ENCODE measurements around the gene ADAM33. TPM values are rescaled to one million over a fixed set of nuclear protein-coding genes. Genes with fewer than 3 reads are reported as not detected.
A peak's percentile ranks its signal among the peaks of the same experiment; 100 is the strongest.

Gene ADAM33
- total and polyA plus RNA-seq, 2 of the 13 experiments (the other 11 are each of a cell fraction or from before 2014, with no cell fraction given), result not detected

DNA sequence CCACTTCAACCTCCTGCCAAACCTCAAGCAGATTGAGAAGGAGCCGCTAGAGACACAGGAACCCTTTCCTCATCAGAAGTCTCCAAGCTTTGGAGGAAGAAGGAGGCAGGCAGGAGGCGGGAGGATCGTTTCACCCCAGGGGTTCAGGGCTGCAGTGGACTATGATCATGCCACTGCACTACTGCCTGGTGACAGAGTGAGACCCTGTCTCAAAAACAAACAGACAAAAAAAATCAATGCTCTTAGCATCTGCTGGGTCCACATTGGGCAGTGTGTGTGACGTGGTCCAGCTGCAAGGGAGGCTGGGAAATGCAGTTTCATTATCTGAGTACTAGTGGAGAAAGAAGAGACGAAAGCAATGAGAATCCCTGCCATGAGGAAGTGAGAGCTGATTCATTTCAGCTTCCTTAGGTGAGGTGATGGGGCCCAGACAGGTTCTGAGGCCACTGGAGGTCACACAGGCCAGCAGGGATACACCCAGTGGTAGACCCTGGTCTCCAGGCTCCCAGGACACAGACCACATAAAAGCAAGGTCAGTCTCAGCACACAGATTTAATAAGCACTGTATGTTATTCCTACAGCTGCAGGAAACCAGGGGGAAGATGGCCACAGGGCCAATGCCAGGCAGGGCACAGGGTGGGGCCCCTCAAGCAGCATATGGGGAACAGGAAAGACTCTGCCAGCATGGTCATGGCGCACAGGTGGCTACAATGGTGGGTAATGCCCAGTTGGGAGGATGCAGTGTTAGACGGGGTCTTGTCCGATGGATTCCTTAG, 22.9 kb downstream of the ADAM33 start (continued):
- TF ChIP-seq GABPA (IDR thresholded peaks at IDR 0.05; ENCODE audit: low read depth, low read length) (no peak), GABPA (CRISPR knock-in tag; IDR thresholded peaks at IDR 0.05; ENCODE audit: low read depth) (peak; percentile 63; the same call in 1 of the 2 replicates), KAT7 (CRISPR knock-in tag; IDR thresholded peaks at IDR 0.05; ENCODE audit: borderline replicate concordance) (no peak; the same call in 1 of the 2 replicates), NFYB (CRISPR knock-in tag; IDR thresholded peaks at IDR 0.05) (peak; percentile 72), TOPORS (CRISPR knock-in tag; IDR thresholded peaks at IDR 0.05) (no peak; the same call in 1 of the 2 replicates), ZMYM3 (CRISPR knock-in tag; IDR thresholded peaks at IDR 0.05) (peak; percentile 77; the same call in 1 of the 2 replicates), TARDBP (CRISPR knock-in tag; IDR thresholded peaks at IDR 0.05) (peak; percentile 83; the same call in 1 of the 2 replicates), ZBED4 (CRISPR knock-in tag; IDR thresholded peaks at IDR 0.05; ENCODE audit: borderline replicate concordance) (no peak), ZFP41 (CRISPR knock-in tag; IDR thresholded peaks at IDR 0.05; ENCODE audit: borderline replicate concordance) (0 out of 2 replicates have a peak, but pooled peaks have one; percentile 16), MEF2D (CRISPR knock-in tag; IDR thresholded peaks at IDR 0.05) (peak; percentile 73; the same call in 1 of the 2 replicates), JARID2 (CRISPR knock-in tag; IDR thresholded peaks at IDR 0.05; ENCODE audit: insufficient replicate concordance) (peak; percentile 59), CREM (IDR thresholded peaks at IDR 0.05) (peak; percentile 97), CREM (CRISPR knock-in tag; IDR thresholded peaks at IDR 0.05) (peak; percentile 17; the same call in 1 of the 2 replicates), NCOR1 (IDR thresholded peaks at IDR 0.05; ENCODE audit: borderline replicate concordance, low read length) (no peak), GATAD2A (CRISPR knock-in tag; IDR thresholded peaks at IDR 0.05) (peak; percentile 80), THAP8 (CRISPR knock-in tag; IDR thresholded peaks at IDR 0.05; ENCODE audit: borderline replicate concordance) (no peak), KLF6 (CRISPR knock-in tag; IDR thresholded peaks at IDR 0.05) (peak; percentile 34; the same call in 1 of the 2 replicates), BHLHE40 (IDR thresholded peaks at IDR 0.05; ENCODE audit: low read length) (0 out of 2 replicates have a peak, but pooled peaks have one; percentile 34), POGZ (CRISPR knock-in tag; IDR thresholded peaks at IDR 0.05) (peak; percentile 31; the same call in 1 of the 2 replicates), NRL (CRISPR knock-in tag; IDR thresholded peaks at IDR 0.05; ENCODE audit: borderline replicate concordance) (no peak)
- TF ChIP-seq, protein P1, sequence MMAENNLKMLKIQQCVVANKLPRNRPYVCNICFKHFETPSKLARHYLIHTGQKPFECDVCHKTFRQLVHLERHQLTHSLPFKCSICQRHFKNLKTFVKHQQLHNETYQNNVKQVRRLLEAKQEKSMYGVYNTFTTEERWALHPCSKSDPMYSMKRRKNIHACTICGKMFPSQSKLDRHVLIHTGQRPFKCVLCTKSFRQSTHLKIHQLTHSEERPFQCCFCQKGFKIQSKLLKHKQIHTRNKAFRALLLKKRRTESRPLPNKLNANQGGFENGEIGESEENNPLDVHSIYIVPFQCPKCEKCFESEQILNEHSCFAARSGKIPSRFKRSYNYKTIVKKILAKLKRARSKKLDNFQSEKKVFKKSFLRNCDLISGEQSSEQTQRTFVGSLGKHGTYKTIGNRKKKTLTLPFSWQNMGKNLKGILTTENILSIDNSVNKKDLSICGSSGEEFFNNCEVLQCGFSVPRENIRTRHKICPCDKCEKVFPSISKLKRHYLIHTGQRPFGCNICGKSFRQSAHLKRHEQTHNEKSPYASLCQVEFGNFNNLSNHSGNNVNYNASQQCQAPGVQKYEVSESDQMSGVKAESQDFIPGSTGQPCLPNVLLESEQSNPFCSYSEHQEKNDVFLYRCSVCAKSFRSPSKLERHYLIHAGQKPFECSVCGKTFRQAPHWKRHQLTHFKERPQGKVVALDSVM (CRISPR knock-in tag; IDR thresholded peaks at IDR 0.05), result peak; percentile 70; the same call in 1 of the 2 replicates
- TF ChIP-seq, protein P2, sequence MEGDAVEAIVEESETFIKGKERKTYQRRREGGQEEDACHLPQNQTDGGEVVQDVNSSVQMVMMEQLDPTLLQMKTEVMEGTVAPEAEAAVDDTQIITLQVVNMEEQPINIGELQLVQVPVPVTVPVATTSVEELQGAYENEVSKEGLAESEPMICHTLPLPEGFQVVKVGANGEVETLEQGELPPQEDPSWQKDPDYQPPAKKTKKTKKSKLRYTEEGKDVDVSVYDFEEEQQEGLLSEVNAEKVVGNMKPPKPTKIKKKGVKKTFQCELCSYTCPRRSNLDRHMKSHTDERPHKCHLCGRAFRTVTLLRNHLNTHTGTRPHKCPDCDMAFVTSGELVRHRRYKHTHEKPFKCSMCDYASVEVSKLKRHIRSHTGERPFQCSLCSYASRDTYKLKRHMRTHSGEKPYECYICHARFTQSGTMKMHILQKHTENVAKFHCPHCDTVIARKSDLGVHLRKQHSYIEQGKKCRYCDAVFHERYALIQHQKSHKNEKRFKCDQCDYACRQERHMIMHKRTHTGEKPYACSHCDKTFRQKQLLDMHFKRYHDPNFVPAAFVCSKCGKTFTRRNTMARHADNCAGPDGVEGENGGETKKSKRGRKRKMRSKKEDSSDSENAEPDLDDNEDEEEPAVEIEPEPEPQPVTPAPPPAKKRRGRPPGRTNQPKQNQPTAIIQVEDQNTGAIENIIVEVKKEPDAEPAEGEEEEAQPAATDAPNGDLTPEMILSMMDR (CRISPR knock-in tag; IDR thresholded peaks at IDR 0.05), result 0 out of 2 replicates have a peak, but pooled peaks have one; percentile 4
